ENCODE measurements around the gene MEGF11. TPM values are rescaled to one million over a fixed set of nuclear protein-coding genes. Genes with fewer than 3 reads are reported as not detected.

The MEGF11 gene
- polyA plus RNA-seq, 2 of the 4 experiments (the other 2 are of a cell fraction): 0.25 to 0.31 TPM

DNA sequence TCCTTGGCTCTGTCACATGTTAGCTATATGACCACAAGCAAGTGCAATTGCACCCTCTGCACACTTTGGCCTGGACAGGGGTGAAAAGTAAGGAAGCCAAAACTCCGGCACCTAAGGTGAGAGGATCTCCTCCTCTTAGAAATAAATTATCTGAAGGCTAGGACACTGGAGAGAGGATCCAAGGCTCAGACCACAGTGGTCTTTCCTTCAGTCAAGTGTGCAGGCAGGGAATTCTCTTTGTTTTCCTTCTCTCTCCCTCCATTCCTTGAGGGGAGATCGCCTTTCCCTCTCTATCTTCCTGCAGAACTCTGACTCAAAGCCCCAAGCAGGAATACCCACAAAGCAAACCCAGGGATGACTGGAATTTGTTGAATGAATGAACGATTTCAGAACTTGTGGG, 3.1 kb upstream of the MEGF11 start:
- ChIA-PET CTCF (interaction anchor here (1.3 to 4.8 kb wide), 3 partner anchors 12 to 619 kb away, joined by 3 to 29 read pairs (median 3); no protein-coding TSS in a partner anchor), POLR2A (interaction anchor here (0.7 kb wide), 1 partner anchor 15 kb away, joined by 4 read pairs; no protein-coding TSS in a partner anchor)
- no peak for TF ChIP-seq POLR2A (IDR thresholded peaks at IDR 0.05; ENCODE audit: low read length)
- Histone ChIP-seq H3K4me1 (no peaks in the 10 kb centered on the region), H3K4me3 (no peak overlapping the region), H3K27ac (no peak overlapping the region), H3K9me3 (no peaks in the 10 kb centered on the region), H3K4me2 (no peak overlapping the region)
- no peak for FAIRE-seq
- DNase-seq (ENCODE audit: low read depth in 1 of 2, low spot score in 1 of 2): no peak
- ATAC-seq: no peak
- WGBS (ENCODE audit: missing lambda C conversion rate): 43% methylated on average over 3 of the region's 3 CpGs

DNA sequence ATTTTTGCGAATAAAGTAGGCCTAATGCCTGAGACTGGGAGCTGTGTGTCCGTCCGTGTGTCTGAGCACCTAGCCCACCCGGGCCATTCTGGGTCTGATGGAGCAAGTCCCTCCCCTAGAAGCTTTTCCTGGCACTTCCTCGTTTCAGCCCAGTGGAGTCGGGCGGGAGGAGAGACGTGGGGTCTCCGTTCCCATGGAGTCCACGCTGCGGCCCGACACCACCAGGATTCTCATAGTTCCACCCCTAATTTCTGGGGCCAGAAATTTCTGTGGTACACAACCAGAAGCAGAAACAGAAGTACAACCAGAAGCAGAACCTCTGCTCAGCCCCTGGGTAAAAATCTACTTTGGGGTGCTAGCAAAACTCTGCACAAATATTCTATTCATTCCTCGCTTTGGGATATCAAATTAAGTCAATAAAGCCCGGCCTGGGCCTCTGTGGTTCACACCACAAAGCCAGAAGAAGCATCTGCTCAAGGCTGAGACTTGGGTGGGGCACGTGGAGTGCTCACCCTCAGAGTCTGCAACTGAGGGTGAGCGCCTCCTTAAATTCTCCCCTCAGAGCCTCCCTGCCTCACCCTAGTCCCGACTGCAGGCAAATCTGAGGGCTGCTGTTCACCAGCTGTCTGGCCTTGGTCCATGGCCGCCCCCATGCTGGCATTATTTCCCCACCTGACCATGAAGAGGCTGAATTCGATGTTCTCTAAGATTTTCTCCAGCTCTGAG, 1.6 kb upstream of the MEGF11 start:
- no peak for TF ChIP-seq NPAS2 (CRISPR knock-in tag; IDR thresholded peaks at IDR 0.05; ENCODE audit: borderline replicate concordance)
- TF ChIP-seq MAZ (IDR thresholded peaks at IDR 0.05; ENCODE audit: borderline replicate concordance, low read depth, low read length): no peak
- TF ChIP-seq, protein P1, sequence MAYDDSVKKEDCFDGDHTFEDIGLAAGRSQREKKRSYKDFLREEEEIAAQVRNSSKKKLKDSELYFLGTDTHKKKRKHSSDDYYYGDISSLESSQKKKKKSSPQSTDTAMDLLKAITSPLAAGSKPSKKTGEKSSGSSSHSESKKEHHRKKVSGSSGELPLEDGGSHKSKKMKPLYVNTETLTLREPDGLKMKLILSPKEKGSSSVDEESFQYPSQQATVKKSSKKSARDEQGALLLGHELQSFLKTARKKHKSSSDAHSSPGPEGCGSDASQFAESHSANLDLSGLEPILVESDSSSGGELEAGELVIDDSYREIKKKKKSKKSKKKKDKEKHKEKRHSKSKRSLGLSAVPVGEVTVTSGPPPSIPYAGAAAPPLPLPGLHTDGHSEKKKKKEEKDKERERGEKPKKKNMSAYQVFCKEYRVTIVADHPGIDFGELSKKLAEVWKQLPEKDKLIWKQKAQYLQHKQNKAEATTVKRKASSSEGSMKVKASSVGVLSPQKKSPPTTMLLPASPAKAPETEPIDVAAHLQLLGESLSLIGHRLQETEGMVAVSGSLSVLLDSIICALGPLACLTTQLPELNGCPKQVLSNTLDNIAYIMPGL (CRISPR knock-in tag; IDR thresholded peaks at IDR 0.05; ENCODE audit: borderline replicate concordance): no peak
- no peak for TF ChIP-seq KDM1A (IDR thresholded peaks at IDR 0.05; ENCODE audit: low read depth)
- TF ChIP-seq GATA3 (IDR thresholded peaks at IDR 0.05; ENCODE audit: borderline replicate concordance): no peak
- no peak for TF ChIP-seq SREBF2 (IDR thresholded peaks at IDR 0.05)
- TF ChIP-seq ZC3H11A (IDR thresholded peaks at IDR 0.05): no peak
- TF ChIP-seq EHMT2 (IDR thresholded peaks at IDR 0.05; ENCODE audit: low read depth): no peak
- TF ChIP-seq FOXS1 (CRISPR knock-in tag; IDR thresholded peaks at IDR 0.05): no peak
- TF ChIP-seq, protein P2, sequence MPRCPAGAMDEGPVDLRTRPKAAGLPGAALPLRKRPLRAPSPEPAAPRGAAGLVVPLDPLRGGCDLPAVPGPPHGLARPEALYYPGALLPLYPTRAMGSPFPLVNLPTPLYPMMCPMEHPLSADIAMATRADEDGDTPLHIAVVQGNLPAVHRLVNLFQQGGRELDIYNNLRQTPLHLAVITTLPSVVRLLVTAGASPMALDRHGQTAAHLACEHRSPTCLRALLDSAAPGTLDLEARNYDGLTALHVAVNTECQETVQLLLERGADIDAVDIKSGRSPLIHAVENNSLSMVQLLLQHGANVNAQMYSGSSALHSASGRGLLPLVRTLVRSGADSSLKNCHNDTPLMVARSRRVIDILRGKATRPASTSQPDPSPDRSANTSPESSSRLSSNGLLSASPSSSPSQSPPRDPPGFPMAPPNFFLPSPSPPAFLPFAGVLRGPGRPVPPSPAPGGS (IDR thresholded peaks at IDR 0.05): no peak
- TF ChIP-seq SMC3 (IDR thresholded peaks at IDR 0.05): no peak
- no peak for FAIRE-seq
- POLR2A ChIA-PET: interaction anchor here (0.6 kb wide), 1 partner anchor 205 kb away, joined by 4 read pairs; no protein-coding TSS in a partner anchor

DNA sequence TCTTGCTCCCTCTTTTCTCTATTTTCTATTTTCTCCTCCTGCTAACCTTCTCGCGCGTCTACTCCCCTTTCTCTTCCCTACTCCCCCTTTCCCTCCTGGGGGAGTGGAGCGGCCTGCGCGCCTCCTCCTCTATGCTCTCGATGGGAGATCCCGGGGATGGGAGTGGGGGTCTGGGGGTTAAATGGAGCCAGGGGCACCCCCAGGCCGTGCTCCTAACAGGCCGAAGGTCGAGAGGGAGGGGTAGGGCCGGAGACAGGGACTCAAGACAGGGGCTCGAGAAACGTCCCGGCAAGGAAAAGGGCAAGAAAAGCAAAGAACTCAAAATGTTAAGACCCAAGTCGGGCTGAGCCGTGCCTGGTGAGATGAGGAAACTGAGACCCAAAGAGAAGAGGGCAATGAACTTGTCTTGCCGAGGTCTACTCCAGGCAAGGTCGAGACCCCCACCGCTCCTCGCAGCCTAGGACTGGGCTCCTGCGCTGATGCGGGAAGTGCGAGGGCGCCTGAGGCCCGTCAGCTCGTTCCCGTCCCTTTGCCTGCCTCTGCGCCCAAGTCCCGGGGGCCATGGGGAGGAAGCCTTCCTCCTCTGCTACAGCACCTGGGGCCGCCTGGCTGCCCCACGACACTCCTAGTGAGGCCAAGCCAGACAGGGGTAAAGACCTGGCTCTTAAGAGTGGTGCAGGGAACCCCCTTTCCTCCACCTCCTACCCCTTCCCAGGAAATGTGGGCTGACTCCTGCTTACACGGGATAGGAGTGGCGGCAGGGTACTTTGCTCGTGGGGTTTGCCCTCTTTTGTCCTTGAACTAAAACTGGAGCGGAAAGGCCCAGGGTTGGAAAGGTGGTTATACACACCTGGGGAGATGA, 770 bp upstream of the MEGF11 start:
- Histone ChIP-seq H3K4me2 (peak overlapping the region; percentile 86), H3K4me1 (no peaks in the 10 kb centered on the region), H3K4me3 (peak overlapping the region; percentile 55; the same call in 2 of the 3 replicates), H3K9me3 (no peaks in the 10 kb centered on the region), H3K27ac (no peak overlapping the region)
- WGBS (ENCODE audit: missing lambda C conversion rate): 87% methylated on average over 36 of the region's 36 CpGs
- ChIA-PET POLR2A (no interaction called here), CTCF (interaction anchor here (0.9 to 4.8 kb wide), 3 partner anchors 10 to 33 kb away, joined by 3 to 29 read pairs (median 3); no protein-coding TSS in a partner anchor)
- FAIRE-seq (no peak), DNase-seq (ENCODE audit: low read depth in 1 of 2, low spot score in 1 of 2) (no peak), ATAC-seq (no peak)
- TF ChIP-seq RCOR1 (IDR thresholded peaks at IDR 0.05; ENCODE audit: low read depth, low read length): no peak
- TF ChIP-seq CBX2 (IDR thresholded peaks at IDR 0.05; ENCODE audit: borderline replicate concordance, low read depth): no peak
- no peak for TF ChIP-seq MYC (IDR thresholded peaks at IDR 0.05; ENCODE audit: borderline replicate concordance, low read length)
- no peak for TF ChIP-seq RFX5 (IDR thresholded peaks at IDR 0.05)
- TF ChIP-seq EHMT2 (IDR thresholded peaks at IDR 0.05; ENCODE audit: low read depth): no peak
- TF ChIP-seq EHF (CRISPR knock-in tag; IDR thresholded peaks at IDR 0.05): no peak
- TF ChIP-seq FOSL2 (IDR thresholded peaks at IDR 0.05): no peak
- TF ChIP-seq FOSL2 (CRISPR knock-in tag; IDR thresholded peaks at IDR 0.05): no peak
- TF ChIP-seq, protein P3, sequence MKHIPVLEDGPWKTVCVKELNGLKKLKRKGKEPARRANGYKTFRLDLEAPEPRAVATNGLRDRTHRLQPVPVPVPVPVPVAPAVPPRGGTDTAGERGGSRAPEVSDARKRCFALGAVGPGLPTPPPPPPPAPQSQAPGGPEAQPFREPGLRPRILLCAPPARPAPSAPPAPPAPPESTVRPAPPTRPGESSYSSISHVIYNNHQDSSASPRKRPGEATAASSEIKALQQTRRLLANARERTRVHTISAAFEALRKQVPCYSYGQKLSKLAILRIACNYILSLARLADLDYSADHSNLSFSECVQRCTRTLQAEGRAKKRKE (CRISPR knock-in tag; IDR thresholded peaks at IDR 0.05; ENCODE audit: low read depth): no peak
- TF ChIP-seq, protein P4, sequence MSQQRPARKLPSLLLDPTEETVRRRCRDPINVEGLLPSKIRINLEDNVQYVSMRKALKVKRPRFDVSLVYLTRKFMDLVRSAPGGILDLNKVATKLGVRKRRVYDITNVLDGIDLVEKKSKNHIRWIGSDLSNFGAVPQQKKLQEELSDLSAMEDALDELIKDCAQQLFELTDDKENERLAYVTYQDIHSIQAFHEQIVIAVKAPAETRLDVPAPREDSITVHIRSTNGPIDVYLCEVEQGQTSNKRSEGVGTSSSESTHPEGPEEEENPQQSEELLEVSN (IDR thresholded peaks at IDR 0.05; ENCODE audit: borderline replicate concordance, low read depth): no peak
- TF ChIP-seq ESRRA (IDR thresholded peaks at IDR 0.05; ENCODE audit: borderline replicate concordance, low read length): no peak
- no peak for TF ChIP-seq NFE2L2 (conservative IDR thresholded peaks at IDR 0.05; ENCODE audit: low read length)
- TF ChIP-seq KDM1A (IDR thresholded peaks at IDR 0.05; ENCODE audit: low read depth): no peak
- TF ChIP-seq NR3C1 (IDR thresholded peaks at IDR 0.05): no peak

More for the DNA sequence above, 1.6 kb upstream of the MEGF11 start:
- Histone ChIP-seq H3K4me2 (no peak overlapping the region), H3K9me3 (no peaks in the 10 kb centered on the region), H3K4me3 (no peak overlapping the region), H3K27ac (no peak overlapping the region), H3K4me1 (no peaks in the 10 kb centered on the region)
- CTCF ChIA-PET: interaction anchor here (0.6 to 4.8 kb wide), 2 partner anchors 33 to 37 kb away, joined by 3 to 29 read pairs; no protein-coding TSS in a partner anchor
- ATAC-seq: no peak
- no peak for DNase-seq (ENCODE audit: low read depth in 1 of 2, low spot score in 1 of 2)
- 78% methylated on average over 19 of the region's 19 CpGs for WGBS (ENCODE audit: missing lambda C conversion rate)
